HFFc6 (cell line): ENCODE results near the gene CD1C. TPM values are rescaled to one million over a fixed set of nuclear protein-coding genes. Genes with fewer than 3 reads are reported as not detected.

Source experiments
- DNase-seq: peaks from one replicate; pipeline ENCODE4 v3.0.0-alpha.2; 2018
- H3K27ac Mint-ChIP-seq: 2 replicates; pipeline ENCODE4 v1.8.0; 2020; ENCODE audit warnings: mild to moderate bottlenecking, mixed read lengths
- H3K27me3 Mint-ChIP-seq: 2 replicates; pipeline ENCODE4 v1.8.0; 2021; ENCODE audit warnings: mild to moderate bottlenecking, moderate library complexity, mixed read lengths; ENCODE audit not compliant: insufficient read depth
- H3K36me3 Mint-ChIP-seq: 2 replicates; pipeline ENCODE4 v1.8.0; 2021; ENCODE audit warnings: low read depth, mixed read lengths
- H3K4me1 Mint-ChIP-seq: 2 replicates; pipeline ENCODE4 v1.8.0; 2020; ENCODE audit warnings: low read depth, mixed read lengths
- H3K4me3 Mint-ChIP-seq: 2 replicates; pipeline ENCODE4 v1.8.0; 2020; ENCODE audit warnings: mild to moderate bottlenecking, moderate library complexity, mixed read lengths
- H3K9me3 Mint-ChIP-seq: 2 replicates; pipeline ENCODE4 v1.8.0; 2020; ENCODE audit warnings: mild to moderate bottlenecking, mixed read lengths
- total RNA-seq, 6 experiments: library from RNA; stranded (reverse); fragmentation: NEBNext Ultra II Directional; extraction: Animal tissue kit (Norgen Biotek cat#: 25700); gene quantifications; 2 replicates in 1 of 6; 3 replicates in 5 of 6; pipeline ENCODE4 v1.2.3, GENCODE V29; 2021
- TF ChIP-seq, protein P1 (sequence below): fragments of 200-600 bp; sonication (generic); IDR thresholded peaks from 2 replicates; pipeline ENCODE4 v1.5.0; 2021; ENCODE audit warnings: antibody characterized with exemption, mild to moderate bottlenecking

CD1C gene
- total RNA-seq, 6 experiments from 2014 or later = not detected

DNA sequence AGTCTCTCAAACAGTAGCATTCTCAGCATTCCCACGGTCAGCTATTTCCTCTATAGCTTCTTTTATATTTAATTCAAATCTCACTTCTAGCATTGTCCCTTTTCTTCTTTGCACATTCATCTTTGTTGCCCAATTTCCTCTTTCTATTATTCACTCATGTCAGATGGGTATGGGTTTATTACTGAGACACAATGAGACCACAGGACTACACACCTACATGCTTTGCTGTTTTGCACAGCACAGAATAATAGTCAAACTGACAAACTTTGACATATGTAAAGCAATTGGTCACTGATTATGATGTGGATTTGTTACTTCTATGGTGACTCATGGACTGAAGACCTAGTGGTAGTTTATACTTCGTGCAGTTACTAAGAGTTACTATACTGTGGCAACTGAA is 5.8 kb upstream of the CD1C start:
- Mint-ChIP-seq H3K36me3 (no peaks in the 10 kb centered on the region), H3K27ac (no peak overlapping the region), H3K9me3 (peaks cover 23% of the 10 kb centered on the region), H3K27me3 (no peaks in the 10 kb centered on the region; the same call in 1 of the 2 replicates), H3K4me3 (no peak overlapping the region), H3K4me1 (no peaks in the 10 kb centered on the region)
- no peak for DNase-seq
- TF ChIP-seq, protein P1, sequence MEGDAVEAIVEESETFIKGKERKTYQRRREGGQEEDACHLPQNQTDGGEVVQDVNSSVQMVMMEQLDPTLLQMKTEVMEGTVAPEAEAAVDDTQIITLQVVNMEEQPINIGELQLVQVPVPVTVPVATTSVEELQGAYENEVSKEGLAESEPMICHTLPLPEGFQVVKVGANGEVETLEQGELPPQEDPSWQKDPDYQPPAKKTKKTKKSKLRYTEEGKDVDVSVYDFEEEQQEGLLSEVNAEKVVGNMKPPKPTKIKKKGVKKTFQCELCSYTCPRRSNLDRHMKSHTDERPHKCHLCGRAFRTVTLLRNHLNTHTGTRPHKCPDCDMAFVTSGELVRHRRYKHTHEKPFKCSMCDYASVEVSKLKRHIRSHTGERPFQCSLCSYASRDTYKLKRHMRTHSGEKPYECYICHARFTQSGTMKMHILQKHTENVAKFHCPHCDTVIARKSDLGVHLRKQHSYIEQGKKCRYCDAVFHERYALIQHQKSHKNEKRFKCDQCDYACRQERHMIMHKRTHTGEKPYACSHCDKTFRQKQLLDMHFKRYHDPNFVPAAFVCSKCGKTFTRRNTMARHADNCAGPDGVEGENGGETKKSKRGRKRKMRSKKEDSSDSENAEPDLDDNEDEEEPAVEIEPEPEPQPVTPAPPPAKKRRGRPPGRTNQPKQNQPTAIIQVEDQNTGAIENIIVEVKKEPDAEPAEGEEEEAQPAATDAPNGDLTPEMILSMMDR = no peak

- H3K4me1 Mint-ChIP-seq = no peaks in the 10 kb centered on the region
- no peak overlapping the region for H3K27ac Mint-ChIP-seq
- H3K27me3 Mint-ChIP-seq = no peaks in the 10 kb centered on the region; the same call in 1 of the 2 replicates
- H3K4me3 Mint-ChIP-seq = no peak overlapping the region
- no peak for DNase-seq
- H3K9me3 Mint-ChIP-seq = peaks cover 23% of the 10 kb centered on the region
- H3K36me3 Mint-ChIP-seq = no peaks in the 10 kb centered on the region
- TF ChIP-seq, protein P1 = no peak
Observed at GRCh38 chr1:158285756-158286241, 3.9 kb upstream of the CD1C start.

GRCh38 chr1:158286487-158286886 is 3.2 kb upstream of the CD1C start:
- no peaks in the 10 kb centered on the region; the same call in 1 of the 2 replicates for H3K27me3 Mint-ChIP-seq
- H3K9me3 Mint-ChIP-seq = peaks cover 22% of the 10 kb centered on the region
- TF ChIP-seq, protein P1 = no peak
- H3K4me1 Mint-ChIP-seq = no peaks in the 10 kb centered on the region
- H3K4me3 Mint-ChIP-seq = no peak overlapping the region
- H3K27ac Mint-ChIP-seq = no peak overlapping the region
- H3K36me3 Mint-ChIP-seq = no peaks in the 10 kb centered on the region
- no peak for DNase-seq

DNA sequence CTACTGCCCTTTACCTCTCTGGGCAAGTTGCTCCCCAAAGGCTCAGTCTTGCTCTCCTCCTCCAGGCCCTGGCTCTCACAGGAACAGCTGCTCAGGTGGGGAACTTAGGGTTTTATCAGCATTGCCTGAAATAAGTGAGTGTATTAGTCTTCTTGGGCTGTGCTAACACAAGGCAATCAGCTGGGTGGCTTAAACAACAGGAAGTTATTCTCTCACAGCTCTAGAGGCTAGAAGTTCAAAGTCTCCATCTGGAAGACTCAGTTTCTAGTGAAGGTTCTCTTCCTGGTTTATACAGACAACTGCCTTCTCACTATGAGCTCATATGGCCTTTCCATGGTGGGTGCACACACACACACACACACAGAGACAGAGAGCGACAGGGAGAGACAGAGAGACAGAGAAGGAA is 2.8 kb upstream of the CD1C start:
- no peaks in the 10 kb centered on the region for H3K36me3 Mint-ChIP-seq
- H3K4me1 Mint-ChIP-seq = no peaks in the 10 kb centered on the region
- TF ChIP-seq, protein P1 = no peak
- no peak overlapping the region for H3K27ac Mint-ChIP-seq
- no peak for DNase-seq
- no peak overlapping the region for H3K4me3 Mint-ChIP-seq
- no peaks in the 10 kb centered on the region; the same call in 1 of the 2 replicates for H3K27me3 Mint-ChIP-seq
- H3K9me3 Mint-ChIP-seq = peaks cover 19% of the 10 kb centered on the region

- no peaks in the 10 kb centered on the region for H3K36me3 Mint-ChIP-seq
- no peak overlapping the region for H3K4me3 Mint-ChIP-seq
- peaks cover 11% of the 10 kb centered on the region for H3K9me3 Mint-ChIP-seq
- no peak overlapping the region for H3K27ac Mint-ChIP-seq
- TF ChIP-seq, protein P1 = no peak
- no peaks in the 10 kb centered on the region for H3K4me1 Mint-ChIP-seq
- no peak for DNase-seq
- no peaks in the 10 kb centered on the region; the same call in 1 of the 2 replicates for H3K27me3 Mint-ChIP-seq
Observed at GRCh38 chr1:158290321-158290844, 660 bp downstream of the CD1C start.
